Measurements from ENCODE around the gene AK1. TPM values are rescaled to one million over a fixed set of nuclear protein-coding genes. Genes with fewer than 3 reads are reported as not detected.

Gene AK1
- total RNA-seq, 2 experiments from 2014 or later, result 19.5 to 21.6 TPM

DNA sequence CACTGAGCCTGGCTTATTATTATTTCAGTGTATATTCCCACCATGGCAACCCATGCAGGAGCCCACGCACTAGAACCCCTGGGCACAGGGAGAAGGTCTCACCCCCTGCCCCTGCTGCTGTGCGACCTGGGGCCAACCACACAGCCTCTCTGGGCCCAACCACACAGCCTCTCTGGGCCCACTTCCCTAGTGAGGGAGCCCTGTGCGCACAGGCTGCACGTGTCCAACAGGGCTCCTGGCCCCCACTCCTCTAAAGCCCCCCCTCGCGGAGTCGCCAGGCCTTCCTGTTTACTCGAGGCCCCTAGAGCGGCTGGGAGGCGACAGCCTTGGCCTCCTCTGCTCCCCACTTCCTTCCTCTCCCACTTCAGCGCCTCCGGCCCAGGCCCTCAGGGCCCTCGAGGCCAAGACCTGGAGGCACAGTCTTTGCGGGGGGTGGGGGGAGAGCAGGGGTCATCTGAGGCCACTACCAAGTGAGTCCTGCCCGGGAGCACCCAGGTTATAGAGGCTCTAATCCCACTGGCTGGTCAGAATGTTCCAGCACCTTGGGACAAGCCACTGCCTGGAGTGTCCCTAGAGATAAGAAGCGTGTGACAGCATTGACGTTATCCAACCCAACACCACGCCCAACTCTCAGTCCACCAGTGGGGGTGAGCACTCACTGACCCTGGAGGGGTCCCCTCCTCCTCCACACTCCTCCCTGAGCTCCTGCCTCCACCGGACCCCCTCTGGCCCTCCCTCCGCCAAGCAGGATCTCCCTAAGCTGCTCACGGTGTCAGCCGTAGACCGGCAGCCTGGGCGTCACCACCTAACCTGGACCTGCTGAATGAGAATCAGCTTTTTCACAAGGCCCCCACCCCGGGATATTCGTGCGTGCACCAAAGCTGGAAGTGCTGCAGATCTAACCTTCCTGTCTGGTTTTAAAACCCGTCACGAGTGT, 15.1 kb downstream of the AK1 start:
- DNase-seq (ENCODE audit: low spot score), result peak; percentile 74
- Histone ChIP-seq H4K20me1 (ENCODE audit: insufficient read depth, low read length) (no peaks in the 10 kb centered on the region), H2AFZ (ENCODE audit: low read length) (peak overlapping the region; percentile 59), H3K4me3 (ENCODE audit: low read depth, low read length, poor library complexity, severe bottlenecking) (no peak overlapping the region), H3K36me3 (ENCODE audit: insufficient read depth, low read length) (no peaks in the 10 kb centered on the region), H3K27ac (ENCODE audit: low read depth, low read length, poor library complexity, severe bottlenecking) (peak overlapping the region; percentile 42), H3K9me3 (ENCODE audit: low read length) (no peaks in the 10 kb centered on the region), H3K79me2 (ENCODE audit: insufficient read depth, low read depth, low read length) (no peaks in the 10 kb centered on the region), H3K9me2 (ENCODE audit: insufficient read depth, low read length) (no peaks in the 10 kb centered on the region), H3K4me2 (ENCODE audit: low read length) (peak overlapping the region; percentile 50), H3K4me1 (ENCODE audit: insufficient read depth, low read length, poor library complexity, severe bottlenecking) (peaks cover 23% of the 10 kb centered on the region)
- ChIA-PET CTCF (ENCODE audit: unreplicated experiment) (interaction anchor here (0.6 to 0.7 kb wide), 2 partner anchors 128 to 474 kb away, joined by 3 to 4 read pairs; partner anchors contain the start of gene TOR2A), POLR2A (interaction anchor here (0.6 to 0.8 kb wide), 3 partner anchors 8 to 323 kb away, joined by 3 read pairs; no protein-coding TSS in a partner anchor)
- intact Hi-C loops (cut with micrococcal nuclease; ENCODE audit: unreplicated experiment), result no loop called here
- no TSS peak for BruUV-seq (replicated peaks)
- TF ChIP-seq, protein P1, sequence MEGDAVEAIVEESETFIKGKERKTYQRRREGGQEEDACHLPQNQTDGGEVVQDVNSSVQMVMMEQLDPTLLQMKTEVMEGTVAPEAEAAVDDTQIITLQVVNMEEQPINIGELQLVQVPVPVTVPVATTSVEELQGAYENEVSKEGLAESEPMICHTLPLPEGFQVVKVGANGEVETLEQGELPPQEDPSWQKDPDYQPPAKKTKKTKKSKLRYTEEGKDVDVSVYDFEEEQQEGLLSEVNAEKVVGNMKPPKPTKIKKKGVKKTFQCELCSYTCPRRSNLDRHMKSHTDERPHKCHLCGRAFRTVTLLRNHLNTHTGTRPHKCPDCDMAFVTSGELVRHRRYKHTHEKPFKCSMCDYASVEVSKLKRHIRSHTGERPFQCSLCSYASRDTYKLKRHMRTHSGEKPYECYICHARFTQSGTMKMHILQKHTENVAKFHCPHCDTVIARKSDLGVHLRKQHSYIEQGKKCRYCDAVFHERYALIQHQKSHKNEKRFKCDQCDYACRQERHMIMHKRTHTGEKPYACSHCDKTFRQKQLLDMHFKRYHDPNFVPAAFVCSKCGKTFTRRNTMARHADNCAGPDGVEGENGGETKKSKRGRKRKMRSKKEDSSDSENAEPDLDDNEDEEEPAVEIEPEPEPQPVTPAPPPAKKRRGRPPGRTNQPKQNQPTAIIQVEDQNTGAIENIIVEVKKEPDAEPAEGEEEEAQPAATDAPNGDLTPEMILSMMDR (conservative IDR thresholded peaks at IDR 0.05; ENCODE audit: low read length), result no peak
- TF ChIP-seq EZH2phosphoT487 (IDR thresholded peaks at IDR 0.05; ENCODE audit: borderline replicate concordance, low read depth, low read length), result no peak

DNA sequence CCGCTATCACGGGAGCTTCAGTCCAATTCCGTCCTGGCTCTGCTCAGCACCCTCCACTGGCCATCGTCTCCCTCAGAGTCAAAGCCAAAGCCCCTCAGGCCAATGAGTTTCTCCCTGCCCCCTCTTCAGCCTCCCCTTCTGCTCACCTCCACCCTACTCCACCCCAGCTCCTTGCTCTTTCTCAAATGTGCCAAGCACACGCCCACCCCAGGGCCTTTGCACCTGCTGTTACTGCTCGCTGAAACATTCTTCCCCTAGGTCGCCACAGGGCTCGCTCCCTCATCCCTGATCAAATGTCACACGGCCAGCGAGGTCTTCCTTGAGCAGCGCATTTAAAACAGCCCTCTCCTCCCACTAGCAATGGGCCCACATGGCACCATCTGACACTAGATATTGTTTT, 16.7 kb downstream of the AK1 start:
- no peak for DNase-seq (ENCODE audit: low spot score)
- POLR2A ChIA-PET, result no interaction called here
- Histone ChIP-seq H3K79me2 (ENCODE audit: insufficient read depth, low read depth, low read length) (no peaks in the 10 kb centered on the region), H4K20me1 (ENCODE audit: insufficient read depth, low read length) (no peaks in the 10 kb centered on the region), H3K9me2 (ENCODE audit: insufficient read depth, low read length) (no peaks in the 10 kb centered on the region), H3K4me1 (ENCODE audit: insufficient read depth, low read length, poor library complexity, severe bottlenecking) (peaks cover 23% of the 10 kb centered on the region), H2AFZ (ENCODE audit: low read length) (no peak overlapping the region), H3K9me3 (ENCODE audit: low read length) (no peaks in the 10 kb centered on the region), H3K4me3 (ENCODE audit: low read depth, low read length, poor library complexity, severe bottlenecking) (no peak overlapping the region), H3K27ac (ENCODE audit: low read depth, low read length, poor library complexity, severe bottlenecking) (no peak overlapping the region), H3K36me3 (ENCODE audit: insufficient read depth, low read length) (no peaks in the 10 kb centered on the region), H3K4me2 (ENCODE audit: low read length) (no peak overlapping the region)
- BruUV-seq (replicated peaks), result no TSS peak
- intact Hi-C loops (cut with micrococcal nuclease; ENCODE audit: unreplicated experiment), result no loop called here
- CTCF ChIA-PET (ENCODE audit: unreplicated experiment), result interaction anchor here (0.5 to 1.1 kb wide), 2 partner anchors 9 to 126 kb away, joined by 3 read pairs; partner anchors contain the start of gene TOR2A
- no peak for TF ChIP-seq EZH2phosphoT487 (IDR thresholded peaks at IDR 0.05; ENCODE audit: borderline replicate concordance, low read depth, low read length)
- TF ChIP-seq, protein P1 (conservative IDR thresholded peaks at IDR 0.05; ENCODE audit: low read length), result no peak

DNA sequence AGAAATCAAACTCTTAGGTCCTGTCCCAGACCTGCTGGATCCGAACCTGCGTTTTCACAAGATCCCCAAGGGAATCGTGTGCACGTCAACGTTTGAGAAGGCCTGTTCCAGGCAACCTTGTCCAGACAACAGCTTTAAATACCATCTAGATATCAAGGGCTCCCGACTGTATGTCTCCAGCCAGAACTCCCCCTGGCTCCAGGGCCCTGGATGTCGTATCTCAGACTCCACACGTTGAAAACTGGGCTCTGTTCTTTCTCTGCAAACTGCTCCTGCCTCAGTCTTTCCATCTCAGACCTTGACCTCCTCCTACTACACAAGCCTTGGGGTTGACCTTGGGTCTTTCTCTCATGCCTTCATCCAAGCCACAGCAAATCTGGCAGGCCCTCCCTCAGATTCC, 17.2 kb downstream of the AK1 start:
- Histone ChIP-seq H3K4me1 (ENCODE audit: insufficient read depth, low read length, poor library complexity, severe bottlenecking) (peaks cover 19% of the 10 kb centered on the region), H3K36me3 (ENCODE audit: insufficient read depth, low read length) (no peaks in the 10 kb centered on the region), H3K79me2 (ENCODE audit: insufficient read depth, low read depth, low read length) (no peaks in the 10 kb centered on the region), H3K9me3 (ENCODE audit: low read length) (no peaks in the 10 kb centered on the region), H3K4me3 (ENCODE audit: low read depth, low read length, poor library complexity, severe bottlenecking) (no peak overlapping the region), H3K4me2 (ENCODE audit: low read length) (no peak overlapping the region), H3K9me2 (ENCODE audit: insufficient read depth, low read length) (no peaks in the 10 kb centered on the region), H2AFZ (ENCODE audit: low read length) (no peak overlapping the region), H3K27ac (ENCODE audit: low read depth, low read length, poor library complexity, severe bottlenecking) (no peak overlapping the region), H4K20me1 (ENCODE audit: insufficient read depth, low read length) (no peaks in the 10 kb centered on the region)
- CTCF ChIA-PET (ENCODE audit: unreplicated experiment), result interaction anchor here (0.5 to 1.1 kb wide), 2 partner anchors 10 to 126 kb away, joined by 3 read pairs; partner anchors contain the start of gene TOR2A
- intact Hi-C loops (cut with micrococcal nuclease; ENCODE audit: unreplicated experiment), result no loop called here
- no peak for TF ChIP-seq EZH2phosphoT487 (IDR thresholded peaks at IDR 0.05; ENCODE audit: borderline replicate concordance, low read depth, low read length)
- TF ChIP-seq, protein P1 (conservative IDR thresholded peaks at IDR 0.05; ENCODE audit: low read length), result no peak
- DNase-seq (ENCODE audit: low spot score), result no peak
- POLR2A ChIA-PET, result no interaction called here
- BruUV-seq (replicated peaks), result no TSS peak

Data from OCI-LY7 (cell line).